ENCODE results near the gene FZD2. TPM values are rescaled to one million over a fixed set of nuclear protein-coding genes. Genes with fewer than 3 reads are reported as not detected.

The FZD2 gene
- total RNA-seq, 1 donor from 2014 or later, result 89.7 TPM

- no peaks in the 10 kb centered on the region for H3K36me3 Mint-ChIP-seq (ENCODE audit: insufficient read depth)
- H3K27ac Mint-ChIP-seq, result peak overlapping the region; percentile 77
- peaks cover 45% of the 10 kb centered on the region for H3K4me1 Mint-ChIP-seq (ENCODE audit: low read depth)
- no peak for TF ChIP-seq CTCF (IDR thresholded peaks at IDR 0.05; ENCODE audit: unreplicated experiment)
- no peak for DNase-seq (ENCODE audit: low spot score, unreplicated experiment)
- no peaks in the 10 kb centered on the region for H3K9me3 Mint-ChIP-seq (ENCODE audit: low read depth)
- H3K27me3 Mint-ChIP-seq, result no peaks in the 10 kb centered on the region
- no peak overlapping the region for H3K4me3 Mint-ChIP-seq (ENCODE audit: low read depth)
Measured at GRCh38 chr17:44548376-44549230, 8.7 kb upstream of the FZD2 start.

GRCh38 chr17:44549686-44550085 is 7.6 kb upstream of the FZD2 start:
- Mint-ChIP-seq H3K4me1 (ENCODE audit: low read depth) (peaks cover 35% of the 10 kb centered on the region), H3K36me3 (ENCODE audit: insufficient read depth) (no peaks in the 10 kb centered on the region), H3K4me3 (ENCODE audit: low read depth) (no peak overlapping the region), H3K27ac (no peak overlapping the region), H3K9me3 (ENCODE audit: low read depth) (no peaks in the 10 kb centered on the region), H3K27me3 (no peaks in the 10 kb centered on the region)
- DNase-seq (ENCODE audit: low spot score, unreplicated experiment), result no peak
- no peak for TF ChIP-seq CTCF (IDR thresholded peaks at IDR 0.05; ENCODE audit: unreplicated experiment)

- no peak overlapping the region for H3K27ac Mint-ChIP-seq
- DNase-seq (ENCODE audit: low spot score, unreplicated experiment), result no peak
- peaks cover 47% of the 10 kb centered on the region for H3K4me1 Mint-ChIP-seq (ENCODE audit: low read depth)
- no peaks in the 10 kb centered on the region for H3K36me3 Mint-ChIP-seq (ENCODE audit: insufficient read depth)
- TF ChIP-seq CTCF (IDR thresholded peaks at IDR 0.05; ENCODE audit: unreplicated experiment), result no peak
- no peaks in the 10 kb centered on the region for H3K9me3 Mint-ChIP-seq (ENCODE audit: low read depth)
- no peak overlapping the region for H3K4me3 Mint-ChIP-seq (ENCODE audit: low read depth)
- no peaks in the 10 kb centered on the region for H3K27me3 Mint-ChIP-seq
Measured at GRCh38 chr17:44552361-44552760, 4.9 kb upstream of the FZD2 start.

GRCh38 chr17:44555099-44555498 is 2.2 kb upstream of the FZD2 start:
- TF ChIP-seq CTCF (IDR thresholded peaks at IDR 0.05; ENCODE audit: unreplicated experiment), result no peak
- Mint-ChIP-seq H3K27me3 (no peaks in the 10 kb centered on the region), H3K4me3 (ENCODE audit: low read depth) (peak overlapping the region; percentile 93), H3K9me3 (ENCODE audit: low read depth) (no peaks in the 10 kb centered on the region), H3K27ac (peak overlapping the region; percentile 100), H3K36me3 (ENCODE audit: insufficient read depth) (peaks cover 6% of the 10 kb centered on the region), H3K4me1 (ENCODE audit: low read depth) (peaks cover 41% of the 10 kb centered on the region)
- DNase-seq (ENCODE audit: low spot score, unreplicated experiment), result no peak

GRCh38 chr17:44556166-44556831 is 985 bp upstream of the FZD2 start:
- DNase-seq (ENCODE audit: low spot score, unreplicated experiment), result peak; percentile 43
- Mint-ChIP-seq H3K4me1 (ENCODE audit: low read depth) (peaks cover 46% of the 10 kb centered on the region), H3K36me3 (ENCODE audit: insufficient read depth) (peaks cover 8% of the 10 kb centered on the region), H3K27me3 (no peaks in the 10 kb centered on the region), H3K9me3 (ENCODE audit: low read depth) (no peaks in the 10 kb centered on the region), H3K27ac (peak overlapping the region; percentile 100), H3K4me3 (ENCODE audit: low read depth) (peak overlapping the region; percentile 93)
- no peak for TF ChIP-seq CTCF (IDR thresholded peaks at IDR 0.05; ENCODE audit: unreplicated experiment)

Measured in progenitor cell of endocrine pancreas (in vitro differentiated cells).